Measurements from ENCODE around the gene PTTG1IP.

- TF ChIP-seq POLR2A (IDR thresholded peaks at IDR 0.05) = no peak
- no peak for TF ChIP-seq CTCF (IDR thresholded peaks at IDR 0.05)
Measured at GRCh38 chr21:44812640-44813039, 60.9 kb downstream of the PTTG1IP start.
